Measurements from ENCODE around the gene HSPB8. TPM values are rescaled to one million over a fixed set of nuclear protein-coding genes. Genes with fewer than 3 reads are reported as not detected.

The HSPB8 gene
- polyA plus RNA-seq, 12 donors, result 67.5 to 272 (median 214) TPM; not detected in 1

Other genes with a start within 250 kb of the HSPB8 start
- 1 to 10 TPM in 1 of 12 donors, under 1 TPM in 10, not detected in 1; 0.12 to 1.2 (median 0.26) TPM for gene SRRM4, start 197.4 kb upstream of the HSPB8 start, polyA plus RNA-seq (ENCODE audit: insufficient read length in 12 of 12)
- gene CCDC60, start 155.8 kb downstream of the HSPB8 start, polyA plus RNA-seq (ENCODE audit: insufficient read length in 12 of 12), result under 1 TPM in 3 of 12 donors, not detected in 9; 0.13 to 0.37 (median 0.19) TPM